ENCODE data around the gene MCM8.

DNA sequence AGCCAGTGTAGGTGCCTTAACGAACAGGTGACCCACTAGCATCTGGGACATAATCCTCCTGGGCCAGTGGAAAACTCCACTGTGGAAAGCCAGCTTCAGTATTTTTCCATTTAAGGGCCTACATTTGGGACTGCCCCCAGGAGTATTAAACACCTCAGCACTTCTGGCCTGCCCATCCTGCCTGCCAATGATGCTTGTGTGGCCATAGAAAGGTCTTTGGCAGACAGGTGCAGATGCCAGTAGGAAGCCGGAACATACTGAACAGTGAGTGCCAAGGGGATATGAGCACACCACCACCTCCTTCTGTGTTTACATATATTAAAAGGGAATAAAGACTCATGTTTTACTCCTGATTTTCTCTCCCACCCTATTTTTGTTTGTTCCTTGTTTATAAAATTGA lies 19.9 kb downstream of the MCM8 start:
- TF ChIP-seq RELA (CRISPR knock-in tag; IDR thresholded peaks at IDR 0.05; ENCODE audit: borderline replicate concordance) (no peak), TEAD4 (CRISPR knock-in tag; IDR thresholded peaks at IDR 0.05) (no peak), JAZF1 (CRISPR knock-in tag; IDR thresholded peaks at IDR 0.05) (no peak), NR3C1 (CRISPR knock-in tag; conservative IDR thresholded peaks at IDR 0.05; ENCODE audit: low read depth) (no peak), CREM (CRISPR knock-in tag; IDR thresholded peaks at IDR 0.05) (no peak), CREB1 (CRISPR knock-in tag; IDR thresholded peaks at IDR 0.05) (no peak)
- TF ChIP-seq, protein P1, sequence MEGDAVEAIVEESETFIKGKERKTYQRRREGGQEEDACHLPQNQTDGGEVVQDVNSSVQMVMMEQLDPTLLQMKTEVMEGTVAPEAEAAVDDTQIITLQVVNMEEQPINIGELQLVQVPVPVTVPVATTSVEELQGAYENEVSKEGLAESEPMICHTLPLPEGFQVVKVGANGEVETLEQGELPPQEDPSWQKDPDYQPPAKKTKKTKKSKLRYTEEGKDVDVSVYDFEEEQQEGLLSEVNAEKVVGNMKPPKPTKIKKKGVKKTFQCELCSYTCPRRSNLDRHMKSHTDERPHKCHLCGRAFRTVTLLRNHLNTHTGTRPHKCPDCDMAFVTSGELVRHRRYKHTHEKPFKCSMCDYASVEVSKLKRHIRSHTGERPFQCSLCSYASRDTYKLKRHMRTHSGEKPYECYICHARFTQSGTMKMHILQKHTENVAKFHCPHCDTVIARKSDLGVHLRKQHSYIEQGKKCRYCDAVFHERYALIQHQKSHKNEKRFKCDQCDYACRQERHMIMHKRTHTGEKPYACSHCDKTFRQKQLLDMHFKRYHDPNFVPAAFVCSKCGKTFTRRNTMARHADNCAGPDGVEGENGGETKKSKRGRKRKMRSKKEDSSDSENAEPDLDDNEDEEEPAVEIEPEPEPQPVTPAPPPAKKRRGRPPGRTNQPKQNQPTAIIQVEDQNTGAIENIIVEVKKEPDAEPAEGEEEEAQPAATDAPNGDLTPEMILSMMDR (IDR thresholded peaks at IDR 0.05), result no peak
